Activated CD4-positive, alpha-beta T cell treated with anti-CD3 and anti-CD28 coated beads, Interleukin-2, amount 10 ng/mL, durations not matched to agents 7 days and 5 days (primary cell): ENCODE data around the gene CLCN7. TPM values are rescaled to one million over a fixed set of nuclear protein-coding genes. Genes with fewer than 3 reads are reported as not detected.
"Not testable (repeated sequence)": the region's sequence is repeated elsewhere in the genome, so short reads cannot be mapped to it uniquely, and the experiment has no call there.

Experiments
- CTCF ChIA-PET: fragments of 350-600 bp; sonication (Branson Sonifier 250); formaldehyde crosslinking; loops from one replicate; lab custom pipeline; 2021; ENCODE audit warnings: antibody characterized with exemption; lab: Charles Lee
- POLR2A ChIA-PET: fragments of 350-600 bp; sonication (Branson Sonifier 250); formaldehyde crosslinking; loops from one replicate; lab custom pipeline; 2021; ENCODE audit warnings: antibody characterized with exemption; lab: Charles Lee
- DNase-seq: peaks from one replicate; pipeline ENCODE4 v3.0.0-alpha.2; 2020
- H3K27ac Mint-ChIP-seq: one replicate; pipeline ENCODE4 v1.8.0; 2021; ENCODE audit warnings: mild to moderate bottlenecking, moderate library complexity, mixed read lengths
- H3K27me3 Mint-ChIP-seq: one replicate; pipeline ENCODE4 v1.8.0; 2021; ENCODE audit warnings: mixed read lengths
- H3K36me3 Mint-ChIP-seq: one replicate; pipeline ENCODE4 v1.8.0; 2021; ENCODE audit warnings: low read depth, mixed read lengths
- H3K4me1 Mint-ChIP-seq: one replicate; pipeline ENCODE4 v1.8.0; 2021; ENCODE audit warnings: mixed read lengths
- H3K4me3 Mint-ChIP-seq: one replicate; pipeline ENCODE4 v1.8.0; 2021; ENCODE audit warnings: mild to moderate bottlenecking, moderate library complexity, mixed read lengths
- H3K9me3 Mint-ChIP-seq: one replicate; pipeline ENCODE4 v1.8.0; 2021; ENCODE audit warnings: mixed read lengths
- total RNA-seq, 2 experiments: library from RNA; stranded (reverse); gene quantifications; one replicate each; pipeline ENCODE4 v1.2.3, GENCODE V29; 2021

The CLCN7 gene
- total RNA-seq, 2 experiments from 2014 or later, result 58.3 to 64.0 TPM

DNA sequence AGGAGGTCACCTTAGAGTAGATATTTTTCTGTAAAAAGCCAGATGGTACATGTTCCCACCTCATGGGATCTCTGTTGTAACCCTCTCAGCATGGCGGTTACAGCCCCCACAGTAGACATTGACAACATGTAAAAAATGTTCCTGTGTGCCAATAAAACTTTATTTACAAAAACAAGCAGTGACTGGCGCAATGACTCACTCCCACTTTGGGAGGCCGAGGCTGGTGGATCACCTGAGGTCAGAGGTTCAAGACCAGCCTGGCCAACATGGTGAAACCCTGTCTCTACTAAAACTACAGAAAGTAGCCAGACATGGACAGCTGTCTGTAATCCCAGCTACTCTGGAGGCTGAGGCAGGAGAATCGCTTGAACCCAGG is 35.1 kb downstream of the CLCN7 start:
- H3K27me3 Mint-ChIP-seq, H3K4me1 Mint-ChIP-seq, H3K4me3 Mint-ChIP-seq, H3K9me3 Mint-ChIP-seq, H3K36me3 Mint-ChIP-seq, H3K27ac Mint-ChIP-seq, POLR2A ChIA-PET, DNase-seq: not testable (repeated sequence)
- CTCF ChIA-PET, result interaction anchor here (0.7 kb wide), 1 partner anchor 11 kb away, joined by 3 read pairs; no protein-coding TSS in a partner anchor

DNA sequence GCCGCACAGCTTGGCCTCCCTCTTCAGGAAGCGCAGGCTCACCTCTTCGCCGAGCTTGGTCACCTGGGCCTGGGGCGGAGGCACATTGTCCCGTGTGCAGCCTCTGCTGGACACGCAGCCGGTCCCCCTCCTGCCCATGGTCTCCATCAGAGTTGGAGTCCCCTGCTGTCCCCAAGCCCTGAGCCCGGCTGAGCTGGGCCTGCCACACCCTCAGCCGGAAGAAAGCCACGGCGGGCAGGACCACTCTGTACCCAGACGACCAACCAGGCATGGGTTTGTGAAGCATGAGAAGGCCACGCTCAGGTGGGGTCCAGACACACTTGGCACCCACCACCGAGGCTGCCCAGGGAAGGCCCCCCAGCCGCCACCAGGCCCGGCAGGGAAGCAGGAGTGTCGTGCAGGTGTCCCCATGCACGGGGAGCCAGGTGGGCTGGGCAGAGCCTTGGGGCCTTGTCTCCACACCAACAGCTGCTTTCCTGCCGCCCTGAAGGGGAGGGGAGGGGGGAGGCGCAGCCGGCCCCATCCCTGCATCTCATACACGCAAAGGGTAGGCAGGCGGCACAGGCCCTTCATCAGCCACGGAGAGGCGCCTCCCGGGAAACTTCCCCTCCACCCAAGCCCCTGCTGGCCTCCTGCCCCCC is 35.6 kb downstream of the CLCN7 start:
- Mint-ChIP-seq H3K4me1 (no peaks in the 10 kb centered on the region), H3K9me3 (no peaks in the 10 kb centered on the region), H3K27ac (no peak overlapping the region), H3K36me3 (no peaks in the 10 kb centered on the region), H3K27me3 (no peaks in the 10 kb centered on the region), H3K4me3 (no peak overlapping the region)
- no peak for DNase-seq
- ChIA-PET POLR2A (no interaction called here), CTCF (interaction anchor here (2.2 kb wide), 1 partner anchor 12 kb away, joined by 5 read pairs; no protein-coding TSS in a partner anchor)

DNA sequence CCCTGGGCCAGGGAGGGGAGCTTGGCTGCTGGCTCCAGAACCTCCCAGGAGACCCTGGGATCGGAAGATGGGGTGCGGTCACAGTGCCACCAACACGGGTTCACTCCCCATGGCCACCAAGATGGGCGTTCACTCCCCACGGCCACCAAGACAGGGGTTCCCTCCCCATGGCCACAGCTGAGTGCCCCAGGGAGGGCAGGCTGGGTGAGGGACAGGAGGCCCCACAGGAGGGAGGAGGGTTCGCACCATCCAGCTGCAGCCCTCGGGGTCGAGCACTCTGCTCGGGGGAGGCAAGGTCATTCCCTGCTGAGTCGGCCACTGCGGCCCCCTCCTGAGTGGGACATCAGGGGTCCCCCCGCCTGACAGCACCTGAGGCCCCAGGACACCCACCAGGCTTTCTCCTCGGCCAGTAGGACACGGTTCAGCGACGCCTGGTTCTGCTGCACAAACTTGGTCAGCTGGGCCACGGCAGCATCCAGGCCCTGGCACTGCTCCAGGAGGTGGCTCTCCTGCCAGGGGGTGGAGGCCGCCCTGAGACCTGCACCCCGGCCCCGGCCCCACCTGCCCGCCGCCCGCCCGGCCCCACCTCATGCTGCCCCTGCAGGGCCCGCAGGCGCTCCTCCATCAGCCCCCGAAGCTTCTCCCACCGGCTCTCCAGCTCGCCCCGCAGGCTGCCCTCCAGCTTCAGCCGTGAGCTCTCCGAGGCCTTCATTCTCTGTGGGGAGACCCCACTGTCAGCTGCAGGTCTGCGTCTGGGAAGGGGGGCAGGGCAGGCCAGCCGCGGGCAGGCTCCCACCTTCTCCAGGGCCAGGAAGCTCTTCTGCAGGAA is 36.4 kb downstream of the CLCN7 start:
- Mint-ChIP-seq H3K4me1 (no peaks in the 10 kb centered on the region), H3K4me3 (no peak overlapping the region), H3K36me3 (no peaks in the 10 kb centered on the region), H3K27ac (no peak overlapping the region), H3K9me3 (no peaks in the 10 kb centered on the region), H3K27me3 (no peaks in the 10 kb centered on the region)
- POLR2A ChIA-PET, result no interaction called here
- CTCF ChIA-PET, result interaction anchor here (1.0 to 2.2 kb wide), 2 partner anchors 9 to 11 kb away, joined by 3 to 5 read pairs; no protein-coding TSS in a partner anchor
- no peak for DNase-seq

DNA sequence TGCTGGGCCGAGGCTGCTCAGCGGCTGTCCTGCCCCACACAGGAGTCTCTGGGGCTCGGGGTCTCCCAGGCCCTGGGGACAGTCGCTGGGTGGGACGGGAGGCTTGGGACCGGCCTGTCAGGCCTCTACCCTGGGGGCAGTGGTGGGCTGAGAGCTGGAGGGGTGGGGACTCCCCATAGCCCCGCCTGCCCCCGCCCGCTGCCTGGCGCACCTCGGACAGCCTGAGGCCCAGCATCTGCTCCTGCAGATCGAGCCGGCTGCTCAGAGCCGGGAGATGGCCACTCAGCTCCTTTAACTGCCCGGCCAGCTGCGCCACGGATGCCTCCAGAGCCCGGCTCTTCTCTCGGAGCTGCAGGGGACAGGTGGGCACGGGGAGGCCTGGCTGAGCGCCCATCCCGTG is 37.2 kb downstream of the CLCN7 start:
- ChIA-PET POLR2A (no interaction called here), CTCF (interaction anchor here (1.0 to 2.2 kb wide), 2 partner anchors 9 to 10 kb away, joined by 3 to 5 read pairs; no protein-coding TSS in a partner anchor)
- no peak for DNase-seq
- Mint-ChIP-seq H3K4me3 (no peak overlapping the region), H3K36me3 (no peaks in the 10 kb centered on the region), H3K27ac (no peak overlapping the region), H3K27me3 (no peaks in the 10 kb centered on the region), H3K4me1 (no peaks in the 10 kb centered on the region), H3K9me3 (no peaks in the 10 kb centered on the region)

DNA sequence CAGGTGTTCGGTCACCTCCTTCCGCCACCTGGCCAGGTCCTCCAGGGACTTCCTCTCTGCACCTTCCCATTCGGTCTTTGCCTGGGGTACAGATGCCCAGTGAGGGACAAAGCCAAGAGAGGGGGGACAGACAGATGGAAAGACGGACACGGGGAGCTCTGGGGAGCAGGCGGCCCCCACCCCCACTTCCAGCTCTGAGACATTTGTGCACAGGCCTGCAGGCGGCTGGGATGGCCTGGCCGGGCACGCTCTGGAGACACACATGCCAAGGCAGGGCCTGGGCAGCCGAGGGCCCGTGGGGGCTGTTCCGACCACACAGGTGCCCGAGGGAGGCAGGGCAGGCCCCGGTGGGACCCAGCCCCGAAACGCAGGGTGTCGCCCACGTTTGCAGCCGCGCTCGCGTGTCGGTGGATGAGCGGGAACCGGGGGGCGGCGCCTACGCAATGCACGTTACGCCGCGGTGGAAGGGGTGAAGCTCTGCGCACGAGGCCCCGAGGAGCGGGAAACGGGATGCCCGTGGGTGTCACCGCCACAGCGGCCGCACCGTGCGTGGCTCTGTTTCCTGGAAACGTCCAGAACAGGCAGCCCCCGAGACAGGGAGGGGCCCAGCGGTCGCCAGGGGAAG is 38.0 kb downstream of the CLCN7 start:
- DNase-seq, result no peak
- ChIA-PET POLR2A (no interaction called here), CTCF (interaction anchor here (2.2 kb wide), 1 partner anchor 10 kb away, joined by 5 read pairs; no protein-coding TSS in a partner anchor)
- Mint-ChIP-seq H3K27me3 (no peaks in the 10 kb centered on the region), H3K36me3 (no peaks in the 10 kb centered on the region), H3K27ac (no peak overlapping the region), H3K9me3 (no peaks in the 10 kb centered on the region), H3K4me3 (no peak overlapping the region), H3K4me1 (no peaks in the 10 kb centered on the region)

DNA sequence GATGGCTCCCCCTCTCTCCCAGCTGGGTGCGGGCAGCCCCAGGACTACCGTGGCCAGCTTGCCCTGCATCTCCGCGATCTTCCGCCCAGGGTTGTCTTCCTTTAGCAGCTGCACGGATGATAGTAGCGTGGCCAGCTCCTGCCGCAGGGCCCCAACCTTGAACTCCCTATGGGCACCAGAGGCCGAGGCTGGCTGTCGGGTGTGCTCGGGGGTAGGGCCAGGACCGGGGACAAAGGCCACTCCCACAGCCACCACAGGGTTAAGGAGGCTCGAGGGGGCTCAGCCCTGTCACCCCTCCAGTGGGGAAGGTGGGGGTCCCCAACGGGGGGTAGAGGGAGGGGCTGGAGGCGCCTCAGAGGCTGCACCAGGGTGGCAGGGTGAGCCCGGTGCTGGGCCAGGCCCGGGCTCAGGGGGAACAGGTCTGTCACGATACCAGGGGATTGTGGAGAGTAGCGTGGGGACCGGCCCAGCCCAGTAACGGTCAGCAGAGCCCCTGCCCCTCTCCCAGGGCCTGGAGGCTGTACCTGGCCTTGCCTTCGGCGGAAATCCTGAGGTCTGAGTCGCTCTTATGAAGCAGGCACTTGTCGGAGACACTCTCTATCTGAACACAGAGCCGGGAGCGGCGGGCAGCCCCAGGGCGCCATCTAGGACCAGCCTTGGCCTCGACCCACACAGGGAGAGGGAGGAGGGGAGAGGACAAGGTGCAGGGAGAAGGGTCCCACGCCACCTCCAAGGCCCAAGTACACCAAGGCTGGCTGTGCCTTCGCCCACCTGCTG is 38.7 kb downstream of the CLCN7 start:
- POLR2A ChIA-PET, result no interaction called here
- H3K9me3 Mint-ChIP-seq, result no peaks in the 10 kb centered on the region
- H3K36me3 Mint-ChIP-seq, result no peaks in the 10 kb centered on the region
- no peak overlapping the region for H3K27ac Mint-ChIP-seq
- no peaks in the 10 kb centered on the region for H3K4me1 Mint-ChIP-seq
- H3K4me3 Mint-ChIP-seq, result no peak overlapping the region
- H3K27me3 Mint-ChIP-seq, result no peaks in the 10 kb centered on the region
- CTCF ChIA-PET, result no interaction called here
- no peak for DNase-seq

DNA sequence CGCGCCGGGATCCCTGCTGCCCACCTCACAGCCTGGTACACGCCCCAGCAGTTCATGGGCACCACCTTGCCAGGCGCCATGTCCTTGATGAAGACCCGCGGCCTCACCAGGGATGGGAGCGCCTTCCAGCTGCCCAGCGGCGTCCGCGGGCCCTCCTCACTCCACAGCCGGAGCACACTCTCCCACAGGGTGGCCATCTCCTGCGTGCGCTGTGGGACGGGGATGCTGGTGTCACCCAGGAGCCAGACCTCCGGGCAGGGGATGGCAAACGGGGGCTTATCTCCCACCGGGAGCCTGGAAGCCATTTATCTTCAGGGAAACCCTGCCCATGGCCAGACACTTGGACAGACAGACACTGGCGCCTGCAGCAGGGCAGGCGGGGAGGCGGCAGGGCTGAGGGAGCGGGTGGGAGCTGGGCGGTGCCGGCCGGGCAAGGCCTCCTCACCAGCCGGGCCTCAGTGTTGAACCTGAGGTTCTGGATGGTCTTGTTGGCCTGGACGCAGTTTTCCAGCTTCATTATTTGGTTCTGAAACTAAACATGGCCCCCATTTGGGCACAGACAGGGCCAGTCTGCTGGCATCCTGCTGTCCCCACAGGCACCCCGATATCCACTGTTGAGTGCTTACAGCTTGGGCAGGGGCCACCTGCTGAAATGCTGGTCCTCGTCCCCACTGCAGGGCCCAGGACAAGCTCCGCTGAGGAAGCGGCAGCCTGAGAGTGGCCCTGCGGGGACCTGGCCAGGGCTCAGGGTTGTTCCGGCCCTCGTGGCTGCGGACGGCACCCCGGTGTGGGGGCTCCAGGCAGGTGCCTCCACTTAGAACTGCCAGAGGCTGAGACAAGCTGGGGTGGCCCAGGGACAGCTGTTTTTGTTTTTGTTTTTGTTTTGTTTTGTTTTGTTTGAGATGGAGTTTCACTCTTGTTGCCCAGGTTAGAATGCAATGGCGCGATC is 39.9 kb downstream of the CLCN7 start:
- H3K27me3 Mint-ChIP-seq, result no peaks in the 10 kb centered on the region
- DNase-seq, result no peak
- no peak overlapping the region for H3K4me3 Mint-ChIP-seq
- no peaks in the 10 kb centered on the region for H3K9me3 Mint-ChIP-seq
- no peaks in the 10 kb centered on the region for H3K36me3 Mint-ChIP-seq
- ChIA-PET POLR2A (no interaction called here), CTCF (no interaction called here)
- H3K27ac Mint-ChIP-seq, result no peak overlapping the region
- no peaks in the 10 kb centered on the region for H3K4me1 Mint-ChIP-seq

DNA sequence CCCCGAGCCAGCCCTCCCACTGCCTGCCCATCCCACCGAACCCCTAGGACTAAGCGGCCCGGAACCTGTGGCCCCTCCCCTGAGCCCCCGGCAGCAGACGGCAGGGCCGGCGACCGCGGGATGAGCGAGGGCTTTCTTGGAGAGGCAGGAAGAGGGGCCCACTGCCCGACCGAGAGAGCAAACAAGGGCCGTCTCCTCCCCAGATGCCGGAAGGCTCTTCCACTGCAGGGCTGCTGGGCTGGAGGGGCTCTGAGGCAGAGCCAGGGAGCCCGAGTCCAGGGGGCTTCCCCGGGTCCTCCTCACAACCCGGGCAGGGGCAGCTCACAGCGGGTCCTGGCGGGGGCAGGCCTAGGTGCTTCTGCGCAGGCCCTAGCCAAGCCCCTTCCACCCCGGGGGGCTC is 41.1 kb downstream of the CLCN7 start:
- Mint-ChIP-seq H3K4me1 (no peaks in the 10 kb centered on the region), H3K9me3 (no peaks in the 10 kb centered on the region), H3K27me3 (no peaks in the 10 kb centered on the region), H3K27ac (no peak overlapping the region), H3K4me3 (no peak overlapping the region), H3K36me3 (no peaks in the 10 kb centered on the region)
- ChIA-PET CTCF (no interaction called here), POLR2A (no interaction called here)
- no peak for DNase-seq

DNA sequence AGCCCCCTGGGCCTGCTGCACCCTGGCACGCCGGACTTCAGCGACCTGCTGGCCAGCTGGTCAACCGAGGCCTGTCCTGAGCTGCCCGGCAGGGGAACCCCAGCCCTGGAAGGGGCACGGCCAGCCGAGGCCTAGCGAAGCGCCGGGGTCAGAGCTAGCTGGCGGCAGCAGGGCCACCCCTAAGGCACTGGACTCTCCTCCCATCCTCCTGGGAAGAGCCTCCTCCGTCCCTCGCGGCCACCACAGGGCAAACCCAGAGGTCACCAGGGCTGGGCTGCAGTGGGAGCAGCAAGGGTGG is 41.6 kb downstream of the CLCN7 start:
- POLR2A ChIA-PET, result no interaction called here
- Mint-ChIP-seq H3K9me3 (no peaks in the 10 kb centered on the region), H3K27ac (no peak overlapping the region), H3K27me3 (no peaks in the 10 kb centered on the region), H3K4me1 (no peaks in the 10 kb centered on the region), H3K4me3 (no peak overlapping the region), H3K36me3 (no peaks in the 10 kb centered on the region)
- CTCF ChIA-PET, result no interaction called here
- no peak for DNase-seq

DNA sequence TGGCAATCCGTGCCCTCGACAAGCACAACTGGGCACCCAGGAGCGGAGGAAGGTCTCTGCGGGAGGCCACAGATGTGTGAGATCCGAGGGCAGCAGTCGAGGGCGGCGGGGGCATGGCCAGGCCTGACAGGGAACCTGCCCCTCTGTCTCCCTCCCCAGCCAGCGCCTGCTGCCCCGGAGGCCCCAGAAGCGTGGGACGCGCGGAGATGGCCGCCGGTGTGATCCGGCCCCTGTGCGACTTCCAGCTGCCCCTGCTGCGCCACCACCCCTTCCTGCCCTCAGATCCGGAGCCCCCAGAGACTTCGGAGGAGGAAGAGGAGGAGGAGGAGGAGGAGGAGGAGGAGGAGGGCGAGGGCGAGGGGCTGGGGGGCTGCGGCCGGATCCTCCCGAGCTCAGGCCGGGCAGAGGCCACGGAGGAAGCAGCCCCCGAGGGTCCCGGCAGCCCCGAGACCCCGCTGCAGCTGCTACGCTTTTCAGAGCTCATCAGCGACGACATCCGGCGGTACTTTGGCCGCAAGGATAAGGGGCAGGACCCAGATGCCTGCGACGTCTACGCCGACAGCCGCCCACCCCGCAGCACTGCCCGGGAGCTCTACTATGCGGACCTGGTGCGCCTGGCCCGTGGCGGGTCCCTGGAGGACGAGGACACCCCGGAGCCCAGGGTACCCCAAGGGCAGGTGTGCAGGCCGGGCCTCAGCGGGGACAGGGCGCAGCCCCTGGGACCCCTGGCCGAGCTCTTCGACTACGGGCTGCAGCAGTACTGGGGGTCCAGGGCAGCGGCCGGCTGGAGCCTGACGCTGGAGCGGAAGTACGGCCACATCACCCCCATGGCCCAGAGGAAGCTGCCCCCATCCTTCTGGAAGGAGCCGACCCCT is 42.2 kb downstream of the CLCN7 start:
- Mint-ChIP-seq H3K27me3 (no peaks in the 10 kb centered on the region), H3K27ac (no peak overlapping the region), H3K9me3 (no peaks in the 10 kb centered on the region), H3K4me3 (no peak overlapping the region), H3K36me3 (no peaks in the 10 kb centered on the region), H3K4me1 (no peaks in the 10 kb centered on the region)
- ChIA-PET POLR2A (no interaction called here), CTCF (no interaction called here)
- DNase-seq, result no peak

DNA sequence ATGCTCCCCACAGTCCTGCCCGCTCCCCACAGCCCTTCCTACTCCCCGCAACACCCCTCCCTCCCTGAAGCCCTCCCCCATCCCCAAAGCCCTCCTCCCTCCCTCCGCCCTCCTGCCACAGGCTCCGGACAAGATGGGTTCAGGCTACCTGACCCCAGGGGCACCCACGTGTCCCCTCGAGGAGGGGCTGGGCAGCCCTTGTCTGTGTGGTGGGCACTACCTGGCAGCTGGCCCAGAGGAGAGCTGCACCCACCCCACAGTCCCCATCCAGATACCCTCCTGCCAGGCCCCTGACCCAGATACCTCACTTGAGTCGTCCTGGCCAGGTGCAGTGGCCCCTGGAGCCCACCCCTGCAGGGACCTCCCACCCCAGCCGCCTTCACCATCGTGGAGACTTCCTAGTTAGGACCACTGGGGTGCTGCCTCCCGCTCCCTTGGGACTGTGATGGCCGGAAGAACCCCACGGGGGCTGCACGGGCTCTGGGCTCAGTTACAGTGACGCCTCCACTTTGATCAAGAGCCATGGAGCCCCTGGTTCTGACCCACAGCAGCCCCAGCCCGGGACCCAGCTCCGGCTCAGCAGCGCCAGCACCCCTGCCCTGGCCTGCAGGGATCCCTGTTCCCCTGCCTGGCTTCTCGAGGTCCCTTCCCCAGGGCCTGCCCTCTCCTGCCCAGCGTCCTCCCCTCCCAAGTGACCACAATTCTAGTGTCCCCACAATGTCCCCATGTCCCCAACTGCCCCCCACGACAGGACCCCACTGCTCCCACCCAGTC is 43.1 kb downstream of the CLCN7 start:
- Mint-ChIP-seq H3K4me1 (no peaks in the 10 kb centered on the region), H3K36me3 (no peaks in the 10 kb centered on the region), H3K27ac (no peak overlapping the region), H3K9me3 (no peaks in the 10 kb centered on the region), H3K27me3 (no peaks in the 10 kb centered on the region), H3K4me3 (no peak overlapping the region)
- CTCF ChIA-PET, result no interaction called here
- POLR2A ChIA-PET, result no interaction called here
- no peak for DNase-seq
